SK-N-SH treated with all-trans-retinoic acid at 6 μM for 48 hours (cell line): Measurements from ENCODE around the gene PTPMT1.

ENCODE experiments used
- ATAC-seq: fragments of 200-7000 bp; cut with Tn5 transposase; 3 replicates; pipeline ENCODE4 v1.9.1; 2020; ENCODE audit warnings: mild to moderate bottlenecking, moderate library complexity
- ARNTL ChIP-seq: fragments of 450-650 bp; formaldehyde crosslinking; IDR thresholded peaks from 2 replicates; pipeline ENCODE4 v1.5.0; 2020; ENCODE audit warnings: low read depth, mild to moderate bottlenecking, moderate library complexity, borderline replicate concordance
- BACH2 ChIP-seq: fragments of 250-450 bp; sonication (Bioruptor Pico); IDR thresholded peaks from 2 replicates; pipeline ENCODE4 v1.9.0; 2021; ENCODE audit warnings: mild to moderate bottlenecking, borderline replicate concordance
- CSDC2 ChIP-seq: fragments of 250-450 bp; sonication (Bioruptor Pico); IDR thresholded peaks from 2 replicates; pipeline ENCODE4 v1.5.0; 2020; ENCODE audit warnings: mild to moderate bottlenecking, moderate library complexity
- ESRRG ChIP-seq: fragments of 250-450 bp; sonication (Bioruptor Pico); IDR thresholded peaks from 2 replicates; pipeline ENCODE4 v1.6.1; 2021; ENCODE audit warnings: mild to moderate bottlenecking
- GLIS3 ChIP-seq: fragments of 250-450 bp; sonication (Bioruptor Pico); IDR thresholded peaks from 2 replicates; pipeline ENCODE4 v1.5.0; 2020; ENCODE audit warnings: mild to moderate bottlenecking, moderate library complexity
- ISL1 ChIP-seq: fragments of 250-450 bp; sonication (Bioruptor Pico); IDR thresholded peaks from 2 replicates; pipeline ENCODE4 v2.1.2; 2022; ENCODE audit warnings: mild to moderate bottlenecking, moderate library complexity
- OSR1 ChIP-seq: fragments of 250-450 bp; sonication (Bioruptor Pico); IDR thresholded peaks from 2 replicates; pipeline ENCODE4 v1.8.0; 2022; ENCODE audit warnings: moderate library complexity, mild to moderate bottlenecking, inconsistent platforms
- PATZ1 ChIP-seq: fragments of 250-450 bp; sonication (Bioruptor Pico); IDR thresholded peaks from 2 replicates; pipeline ENCODE4 v1.8.0; 2020; ENCODE audit warnings: mild to moderate bottlenecking, moderate library complexity, borderline replicate concordance
- POU6F1 ChIP-seq: fragments of 250-450 bp; sonication (Bioruptor Pico); IDR thresholded peaks from 2 replicates; pipeline ENCODE4 v1.8.0; 2021; ENCODE audit warnings: low read depth, mild to moderate bottlenecking, moderate library complexity, borderline replicate concordance
- PPARA ChIP-seq: fragments of 250-450 bp; sonication (Bioruptor Pico); IDR thresholded peaks from 2 replicates; pipeline ENCODE4 v1.5.0; 2020; ENCODE audit warnings: mild to moderate bottlenecking, borderline replicate concordance
- RARB ChIP-seq: fragments of 250-450 bp; sonication (Bioruptor Pico); IDR thresholded peaks from 2 replicates; pipeline ENCODE4 v1.8.0; 2021; ENCODE audit warnings: mild to moderate bottlenecking, moderate library complexity
- SNAI2 ChIP-seq: fragments of 250-450 bp; sonication (Bioruptor Pico); IDR thresholded peaks from 2 replicates; pipeline ENCODE4 v1.5.0; 2020; ENCODE audit warnings: mild to moderate bottlenecking, moderate library complexity
- TCF4 ChIP-seq: fragments of 250-450 bp; sonication (Bioruptor Pico); IDR thresholded peaks from 2 replicates; pipeline ENCODE4 v1.8.0; 2021; ENCODE audit warnings: mild to moderate bottlenecking, moderate library complexity, borderline replicate concordance
- TOX ChIP-seq: fragments of 250-450 bp; sonication (Bioruptor Pico); IDR thresholded peaks from 2 replicates; pipeline ENCODE4 v1.8.0; 2021; ENCODE audit warnings: mild to moderate bottlenecking, moderate library complexity, borderline replicate concordance
- ZC3H10 ChIP-seq: fragments of 250-450 bp; sonication (Bioruptor Pico); IDR thresholded peaks from 2 replicates; pipeline ENCODE4 v1.5.1; 2021; ENCODE audit warnings: mild to moderate bottlenecking, moderate library complexity
- ZFP3 ChIP-seq: fragments of 250-450 bp; sonication (Bioruptor Pico); IDR thresholded peaks from 2 replicates; pipeline ENCODE4 v1.5.0; 2020; ENCODE audit warnings: mild to moderate bottlenecking, moderate library complexity
- ZFP30 ChIP-seq: fragments of 450-650 bp; formaldehyde crosslinking; IDR thresholded peaks from 2 replicates; pipeline ENCODE4 v1.5.0; 2022; ENCODE audit warnings: mild to moderate bottlenecking, moderate library complexity
- ZNF565 ChIP-seq: fragments of 450-650 bp; formaldehyde crosslinking; conservative IDR thresholded peaks from 2 replicates; pipeline ENCODE4 v1.5.0; 2020; ENCODE audit warnings: low read depth, mild to moderate bottlenecking, moderate library complexity
- ZNF70 ChIP-seq: fragments of 450-650 bp; formaldehyde crosslinking; IDR thresholded peaks from 2 replicates; pipeline ENCODE4 v1.5.0; 2020; ENCODE audit warnings: mild to moderate bottlenecking, moderate library complexity
- ZNF8 ChIP-seq: fragments of 450-650 bp; formaldehyde crosslinking; IDR thresholded peaks from 2 replicates; pipeline ENCODE4 v1.5.0; 2020; ENCODE audit warnings: mild to moderate bottlenecking, moderate library complexity
- TF ChIP-seq, protein P1 (sequence below): fragments of 250-450 bp; sonication (Bioruptor Pico); IDR thresholded peaks from 2 replicates; pipeline ENCODE4 v1.5.1; 2020; ENCODE audit warnings: low read depth, mild to moderate bottlenecking, moderate library complexity

The PTPMT1 gene

DNA sequence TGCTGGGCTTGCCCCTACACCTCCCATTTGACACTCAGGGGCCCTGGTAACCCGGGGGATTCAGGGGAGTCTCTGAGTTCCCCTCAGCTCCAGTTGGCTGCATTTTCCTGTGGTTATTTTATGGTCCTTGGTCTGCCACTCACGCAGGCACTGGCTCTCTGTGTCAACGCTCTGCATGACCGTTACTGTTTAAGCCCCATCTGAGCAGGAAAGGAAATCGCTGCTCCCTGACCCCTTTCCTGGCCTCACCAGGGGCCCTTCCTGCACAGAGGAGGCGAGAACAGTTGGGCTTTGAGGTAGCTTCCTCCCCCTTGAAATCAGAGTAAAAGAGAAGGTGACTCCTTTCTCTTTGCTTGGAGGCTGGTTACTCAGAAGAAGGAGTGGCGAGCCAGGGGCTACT is 26.4 kb downstream of the PTPMT1 start:
- no peak for TF ChIP-seq ZNF70 (CRISPR knock-in tag)
- no peak for TF ChIP-seq POU6F1 (CRISPR knock-in tag)
- TF ChIP-seq ZNF565: no peak
- no peak for ATAC-seq

DNA sequence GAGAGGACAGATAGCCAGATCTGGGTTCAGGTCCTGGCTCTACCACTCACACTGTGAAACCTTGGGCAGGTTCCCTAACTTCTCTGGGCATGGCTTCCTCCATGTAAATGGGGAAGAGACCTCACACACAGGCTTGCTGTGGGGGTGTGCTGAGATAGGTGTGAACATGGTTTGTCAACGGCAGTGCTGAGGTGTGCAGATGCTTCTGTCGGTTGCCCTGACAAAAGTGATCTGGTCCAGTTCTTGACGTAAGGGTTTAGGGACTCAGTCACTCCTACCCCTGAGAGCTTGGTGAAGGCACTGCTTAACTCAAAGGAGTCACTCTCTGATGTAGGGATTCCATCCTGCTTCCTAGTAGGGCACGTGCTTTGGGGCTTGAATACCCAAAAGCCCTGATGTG is 26.9 kb downstream of the PTPMT1 start:
- ATAC-seq: no peak
- TF ChIP-seq, protein P1, sequence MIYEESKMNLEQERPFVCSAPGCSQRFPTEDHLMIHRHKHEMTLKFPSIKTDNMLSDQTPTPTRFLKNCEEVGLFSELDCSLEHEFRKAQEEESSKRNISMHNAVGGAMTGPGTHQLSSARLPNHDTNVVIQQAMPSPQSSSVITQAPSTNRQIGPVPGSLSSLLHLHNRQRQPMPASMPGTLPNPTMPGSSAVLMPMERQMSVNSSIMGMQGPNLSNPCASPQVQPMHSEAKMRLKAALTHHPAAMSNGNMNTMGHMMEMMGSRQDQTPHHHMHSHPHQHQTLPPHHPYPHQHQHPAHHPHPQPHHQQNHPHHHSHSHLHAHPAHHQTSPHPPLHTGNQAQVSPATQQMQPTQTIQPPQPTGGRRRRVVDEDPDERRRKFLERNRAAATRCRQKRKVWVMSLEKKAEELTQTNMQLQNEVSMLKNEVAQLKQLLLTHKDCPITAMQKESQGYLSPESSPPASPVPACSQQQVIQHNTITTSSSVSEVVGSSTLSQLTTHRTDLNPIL (CRISPR knock-in tag): no peak
- TF ChIP-seq ZNF565: no peak
- TF ChIP-seq PATZ1 (CRISPR knock-in tag): no peak
- TF ChIP-seq GLIS3 (CRISPR knock-in tag): no peak
- no peak for TF ChIP-seq PPARA (CRISPR knock-in tag)
- no peak for TF ChIP-seq ZFP30
- TF ChIP-seq ZNF70 (CRISPR knock-in tag): no peak
- no peak for TF ChIP-seq SNAI2 (CRISPR knock-in tag)
- TF ChIP-seq ZFP3 (CRISPR knock-in tag): no peak
- no peak for TF ChIP-seq CSDC2 (CRISPR knock-in tag)
- no peak for TF ChIP-seq ESRRG (CRISPR knock-in tag)
- TF ChIP-seq BACH2 (CRISPR knock-in tag): no peak
- no peak for TF ChIP-seq POU6F1 (CRISPR knock-in tag)
- no peak for TF ChIP-seq OSR1 (CRISPR knock-in tag)
- no peak for TF ChIP-seq RARB (CRISPR knock-in tag)
- TF ChIP-seq ISL1 (CRISPR knock-in tag): no peak

- TF ChIP-seq, protein P1 (CRISPR knock-in tag): no peak
- TF ChIP-seq GLIS3 (CRISPR knock-in tag) (no peak), ZNF70 (CRISPR knock-in tag) (no peak), TOX (CRISPR knock-in tag) (no peak), SNAI2 (CRISPR knock-in tag) (no peak), TCF4 (CRISPR knock-in tag) (no peak), PATZ1 (CRISPR knock-in tag) (no peak), ESRRG (CRISPR knock-in tag) (no peak)
- ATAC-seq: no peak
These were observed 27.6 kb downstream of the PTPMT1 start for GRCh38 chr11:47592970-47593369.

- ATAC-seq: peak; percentile 9; the same call in 1 of the 3 replicates
- TF ChIP-seq POU6F1 (CRISPR knock-in tag): no peak
- no peak for TF ChIP-seq PPARA (CRISPR knock-in tag)
- TF ChIP-seq ARNTL (CRISPR knock-in tag): no peak
- TF ChIP-seq ZFP3 (CRISPR knock-in tag): no peak
- no peak for TF ChIP-seq ZNF8
- no peak for TF ChIP-seq CSDC2 (CRISPR knock-in tag)
- no peak for TF ChIP-seq ISL1 (CRISPR knock-in tag)
- no peak for TF ChIP-seq TOX (CRISPR knock-in tag)
- no peak for TF ChIP-seq ZC3H10
- TF ChIP-seq ZNF565: no peak
- TF ChIP-seq, protein P1 (CRISPR knock-in tag): no peak
- TF ChIP-seq ZFP30: no peak
- no peak for TF ChIP-seq BACH2 (CRISPR knock-in tag)
- TF ChIP-seq OSR1 (CRISPR knock-in tag): no peak
These were observed 28.1 kb downstream of the PTPMT1 start for GRCh38 chr11:47593492-47593933.
